ENCODE measurements around the gene NPR1.
"Not testable (repeated sequence)": the region's sequence is repeated elsewhere in the genome, so short reads cannot be mapped to it uniquely, and the experiment has no call there.

The NPR1 gene

DNA sequence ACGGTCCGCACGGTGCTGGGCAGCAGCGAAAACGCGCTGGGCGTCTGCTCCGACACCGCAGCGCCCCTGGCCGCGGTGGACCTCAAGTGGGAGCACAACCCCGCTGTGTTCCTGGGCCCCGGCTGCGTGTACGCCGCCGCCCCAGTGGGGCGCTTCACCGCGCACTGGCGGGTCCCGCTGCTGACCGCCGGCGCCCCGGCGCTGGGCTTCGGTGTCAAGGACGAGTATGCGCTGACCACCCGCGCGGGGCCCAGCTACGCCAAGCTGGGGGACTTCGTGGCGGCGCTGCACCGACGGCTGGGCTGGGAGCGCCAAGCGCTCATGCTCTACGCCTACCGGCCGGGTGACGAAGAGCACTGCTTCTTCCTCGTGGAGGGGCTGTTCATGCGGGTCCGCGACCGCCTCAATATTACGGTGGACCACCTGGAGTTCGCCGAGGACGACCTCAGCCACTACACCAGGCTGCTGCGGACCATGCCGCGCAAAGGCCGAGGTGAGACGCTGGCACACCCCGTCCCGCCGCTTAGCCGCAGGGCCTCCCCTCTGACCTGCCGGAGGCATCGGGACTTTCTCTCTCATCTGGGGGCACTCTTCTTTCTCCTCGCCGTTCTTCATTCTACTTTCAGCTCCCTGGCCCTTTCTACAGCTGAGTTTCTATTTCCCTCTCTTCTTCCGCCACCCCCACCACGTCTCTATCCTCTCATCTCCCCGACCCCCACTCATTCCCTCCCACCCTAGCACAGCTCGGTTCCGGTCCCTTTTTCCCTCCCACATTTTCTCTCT lies 1.0 kb downstream of the NPR1 start:
- peak in 1 of 2 donors; percentile 14 for DNase-seq (ENCODE audit: low read depth in 2 of 2)

DNA sequence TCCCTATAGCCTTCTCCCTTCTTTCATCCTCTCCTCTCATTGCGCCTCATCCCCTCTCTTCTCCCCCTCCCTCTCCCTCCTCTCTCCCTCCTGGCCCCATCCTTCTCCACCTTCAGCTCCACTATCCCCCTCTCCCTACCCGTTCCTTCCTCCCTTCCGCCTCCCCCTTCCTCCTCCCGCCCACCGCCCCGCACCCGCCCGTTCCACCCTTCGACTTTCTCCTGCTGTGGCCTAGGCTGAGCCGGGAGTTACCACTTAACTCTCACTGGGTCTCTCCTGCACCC lies 1.6 kb downstream of the NPR1 start:
- DNase-seq (ENCODE audit: low read depth in 2 of 2): no peak

DNA sequence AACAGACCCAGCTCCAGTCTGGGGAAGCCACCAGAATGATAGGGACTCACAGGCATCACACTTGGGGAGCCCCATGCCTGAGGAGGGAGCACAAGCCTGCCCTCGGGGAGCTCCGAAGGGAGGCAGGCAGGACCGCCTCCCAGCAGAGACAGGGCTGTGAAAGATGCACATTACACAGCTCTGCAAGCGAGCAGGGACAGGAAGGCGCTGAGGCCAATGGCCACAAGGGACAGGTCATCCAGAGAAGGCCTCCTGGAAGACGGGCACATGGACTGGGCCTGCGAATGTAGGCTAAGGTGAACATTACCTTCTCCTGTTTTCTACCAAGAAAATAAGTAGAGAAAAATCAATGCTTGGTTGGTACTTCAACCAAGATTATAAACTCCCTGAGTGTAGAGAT lies 4.2 kb downstream of the NPR1 start:
- no peak for DNase-seq (ENCODE audit: low read depth in 2 of 2)

DNA sequence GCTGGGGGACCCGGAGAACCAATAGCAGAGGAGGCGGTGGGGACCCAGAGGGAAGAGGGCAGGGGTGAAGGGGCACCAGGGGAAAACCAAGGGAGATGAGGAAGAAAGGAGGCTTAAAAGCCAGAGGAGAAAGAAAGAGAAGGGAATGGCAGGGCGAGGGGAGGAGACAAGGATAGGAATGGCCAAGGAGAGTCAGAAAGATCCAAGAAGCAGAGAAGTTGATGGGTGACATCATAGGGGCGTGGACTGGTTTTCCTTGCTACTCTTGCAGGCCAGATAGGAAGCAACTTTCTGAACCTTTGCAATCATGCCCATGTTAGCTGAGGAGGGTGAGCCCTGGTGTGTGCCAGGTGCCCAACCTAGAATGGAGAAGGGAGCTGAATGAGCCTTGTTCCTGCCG lies 5.4 kb downstream of the NPR1 start:
- no peak for DNase-seq (ENCODE audit: low read depth in 2 of 2)

DNA sequence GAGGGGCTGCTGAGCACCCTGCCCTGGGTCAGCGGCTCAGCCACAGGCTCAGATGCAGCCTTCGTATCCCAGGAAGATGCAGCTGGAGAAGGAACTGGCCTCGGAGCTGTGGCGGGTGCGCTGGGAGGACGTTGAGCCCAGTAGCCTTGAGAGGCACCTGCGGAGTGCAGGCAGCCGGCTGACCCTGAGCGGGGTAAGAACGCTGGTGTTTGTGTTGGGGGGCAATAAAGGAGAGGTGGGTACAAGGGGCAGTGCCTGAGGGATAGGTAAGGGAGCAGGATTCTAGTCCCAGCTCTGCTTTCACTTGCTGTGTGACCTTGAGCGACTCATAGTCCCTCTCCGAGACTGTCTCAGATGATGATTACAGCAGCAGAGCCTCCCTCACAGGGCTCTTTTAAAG lies 6.4 kb downstream of the NPR1 start:
- no peak for DNase-seq (ENCODE audit: low read depth in 2 of 2)

DNA sequence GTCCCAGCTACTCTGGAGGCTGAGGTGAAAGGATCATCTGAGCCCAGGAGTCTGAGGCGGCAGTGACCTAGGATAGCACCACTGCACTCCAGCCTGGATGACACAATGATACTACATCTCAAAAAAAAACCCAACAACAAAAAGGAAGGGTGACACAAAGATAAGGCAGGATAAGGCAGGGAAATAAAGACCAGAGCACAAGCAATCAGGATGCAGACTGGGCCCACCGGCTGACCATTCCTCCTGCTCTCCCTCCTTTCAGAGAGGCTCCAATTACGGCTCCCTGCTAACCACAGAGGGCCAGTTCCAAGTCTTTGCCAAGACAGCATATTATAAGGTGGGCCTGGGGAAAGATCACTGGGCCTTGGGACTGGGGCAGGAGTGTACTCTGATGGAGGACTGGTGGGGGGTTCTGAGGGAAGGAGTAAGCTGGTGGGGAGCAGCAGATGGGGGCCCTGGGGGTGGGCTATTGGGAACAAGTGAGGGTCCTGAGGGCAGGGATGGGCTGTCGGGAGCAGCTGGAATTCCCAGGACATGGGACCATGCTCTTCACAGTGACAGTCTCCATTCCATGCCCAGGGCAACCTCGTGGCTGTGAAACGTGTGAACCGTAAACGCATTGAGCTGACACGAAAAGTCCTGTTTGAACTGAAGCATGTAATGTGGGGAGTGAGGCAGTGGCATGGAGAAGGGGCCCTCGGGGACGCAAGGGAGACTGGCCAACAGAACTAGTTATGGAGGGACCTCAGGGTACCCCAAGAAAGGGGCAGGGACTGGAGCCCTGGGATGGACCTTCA lies 7.3 kb downstream of the NPR1 start:
- DNase-seq (ENCODE audit: low read depth in 2 of 2): no peak

DNA sequence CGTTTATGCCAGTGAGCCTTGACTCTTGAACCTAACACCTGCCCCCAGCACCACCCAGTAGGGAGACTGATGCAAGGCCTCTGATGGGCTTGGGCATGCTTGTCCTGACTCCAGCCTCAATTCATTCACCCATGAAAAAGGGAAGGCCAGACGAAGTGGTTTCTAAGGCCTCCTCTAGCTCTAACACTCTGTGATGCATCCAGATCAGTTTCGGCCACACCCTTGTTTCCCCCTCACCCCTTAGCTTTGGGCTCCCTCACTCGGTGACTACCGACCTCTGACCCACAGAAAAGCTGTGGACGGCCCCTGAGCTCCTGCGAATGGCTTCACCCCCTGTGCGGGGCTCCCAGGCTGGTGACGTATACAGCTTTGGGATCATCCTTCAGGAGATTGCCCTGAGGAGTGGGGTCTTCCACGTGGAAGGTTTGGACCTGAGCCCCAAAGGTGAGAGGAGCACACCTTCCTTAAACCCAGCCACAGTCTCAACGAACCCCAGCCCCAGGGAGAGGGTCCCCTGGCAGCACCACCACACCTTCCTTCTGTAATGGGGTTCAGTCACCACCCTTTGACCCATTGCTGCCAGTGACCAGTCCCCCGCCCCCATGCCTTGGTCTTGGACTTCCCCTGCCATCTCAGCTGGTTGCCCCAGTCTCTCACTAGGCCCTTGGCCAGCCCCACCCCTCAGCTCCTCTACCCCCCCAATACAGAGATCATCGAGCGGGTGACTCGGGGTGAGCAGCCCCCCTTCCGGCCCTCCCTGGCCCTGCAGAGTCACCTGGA lies 9.0 kb downstream of the NPR1 start:
- DNase-seq (ENCODE audit: low read depth in 2 of 2): no peak

DNA sequence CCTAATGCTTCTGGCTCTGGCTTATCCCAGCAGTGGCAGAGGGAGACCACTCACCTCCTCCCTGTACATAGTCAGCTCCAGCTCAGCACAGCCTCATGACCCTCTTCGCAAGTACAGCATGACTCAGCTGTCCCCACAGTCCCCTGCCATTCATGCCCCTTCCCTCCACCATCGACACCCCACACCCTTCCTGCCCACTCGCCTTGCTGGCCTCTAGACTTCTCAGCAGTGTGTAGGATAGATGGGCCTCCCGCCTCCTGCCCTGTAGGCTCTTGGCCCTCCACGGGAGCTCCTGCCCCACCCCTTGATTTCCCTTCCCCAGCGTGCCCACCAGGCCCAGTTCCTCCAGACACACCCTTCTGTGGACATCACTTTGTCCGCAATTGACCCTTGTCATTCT lies 9.8 kb downstream of the NPR1 start:
- no peak for DNase-seq (ENCODE audit: low read depth in 2 of 2)

DNA sequence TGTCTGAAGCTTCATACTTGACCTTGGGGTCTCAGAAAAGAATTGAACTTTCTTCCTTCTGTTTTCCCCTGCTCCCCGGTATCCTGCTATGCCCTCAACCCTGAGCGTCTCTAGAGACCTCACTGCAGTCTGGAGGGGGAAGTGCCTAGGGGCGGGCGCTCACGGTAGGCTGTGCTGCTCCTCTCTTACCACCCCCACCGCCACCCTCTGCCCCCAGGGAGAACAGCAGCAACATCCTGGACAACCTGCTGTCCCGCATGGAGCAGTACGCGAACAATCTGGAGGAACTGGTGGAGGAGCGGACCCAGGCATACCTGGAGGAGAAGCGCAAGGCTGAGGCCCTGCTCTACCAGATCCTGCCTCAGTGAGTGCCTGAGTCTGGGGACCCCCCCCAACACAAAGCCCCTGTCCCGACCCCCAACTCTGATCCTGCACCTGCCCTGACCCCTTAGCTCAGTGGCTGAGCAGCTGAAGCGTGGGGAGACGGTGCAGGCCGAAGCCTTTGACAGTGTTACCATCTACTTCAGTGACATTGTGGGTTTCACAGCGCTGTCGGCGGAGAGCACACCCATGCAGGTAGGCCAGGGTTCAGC lies 10.3 kb downstream of the NPR1 start:
- no peak for DNase-seq (ENCODE audit: low read depth in 2 of 2)

DNA sequence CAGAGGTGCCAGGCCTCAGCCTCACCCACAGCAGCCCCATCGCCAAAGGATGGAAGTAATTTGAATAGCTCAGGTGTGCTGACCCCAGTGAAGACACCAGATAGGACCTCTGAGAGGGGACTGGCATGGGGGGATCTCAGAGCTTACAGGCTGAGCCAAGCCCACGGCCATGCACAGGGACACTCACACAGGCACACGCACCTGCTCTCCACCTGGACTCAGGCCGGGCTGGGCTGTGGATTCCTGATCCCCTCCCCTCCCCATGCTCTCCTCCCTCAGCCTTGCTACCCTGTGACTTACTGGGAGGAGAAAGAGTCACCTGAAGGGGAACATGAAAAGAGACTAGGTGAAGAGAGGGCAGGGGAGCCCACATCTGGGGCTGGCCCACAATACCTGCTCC lies 15.0 kb downstream of the NPR1 start:
- DNase-seq (ENCODE audit: low read depth in 2 of 2): no peak

DNA sequence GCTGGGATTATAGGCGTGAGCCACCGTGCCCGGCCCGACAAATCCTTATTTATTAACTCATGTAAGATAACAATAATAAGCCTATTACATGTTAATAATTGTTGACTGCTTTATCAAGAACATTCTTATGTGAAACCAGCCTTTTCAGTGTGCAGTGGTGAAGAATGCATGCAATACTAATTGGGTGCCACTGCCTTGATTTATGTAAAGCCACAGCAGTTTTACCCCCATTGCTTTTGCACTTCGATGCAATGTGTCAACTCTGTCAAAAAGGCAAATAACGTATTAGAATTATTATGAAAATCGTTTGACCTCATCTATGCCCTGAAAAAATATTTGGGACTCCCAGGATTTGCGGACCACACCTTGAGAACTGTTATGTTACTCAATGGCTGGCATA lies 18.3 kb downstream of the NPR1 start:
- DNase-seq (ENCODE audit: low read depth in 2 of 2): no peak

DNA sequence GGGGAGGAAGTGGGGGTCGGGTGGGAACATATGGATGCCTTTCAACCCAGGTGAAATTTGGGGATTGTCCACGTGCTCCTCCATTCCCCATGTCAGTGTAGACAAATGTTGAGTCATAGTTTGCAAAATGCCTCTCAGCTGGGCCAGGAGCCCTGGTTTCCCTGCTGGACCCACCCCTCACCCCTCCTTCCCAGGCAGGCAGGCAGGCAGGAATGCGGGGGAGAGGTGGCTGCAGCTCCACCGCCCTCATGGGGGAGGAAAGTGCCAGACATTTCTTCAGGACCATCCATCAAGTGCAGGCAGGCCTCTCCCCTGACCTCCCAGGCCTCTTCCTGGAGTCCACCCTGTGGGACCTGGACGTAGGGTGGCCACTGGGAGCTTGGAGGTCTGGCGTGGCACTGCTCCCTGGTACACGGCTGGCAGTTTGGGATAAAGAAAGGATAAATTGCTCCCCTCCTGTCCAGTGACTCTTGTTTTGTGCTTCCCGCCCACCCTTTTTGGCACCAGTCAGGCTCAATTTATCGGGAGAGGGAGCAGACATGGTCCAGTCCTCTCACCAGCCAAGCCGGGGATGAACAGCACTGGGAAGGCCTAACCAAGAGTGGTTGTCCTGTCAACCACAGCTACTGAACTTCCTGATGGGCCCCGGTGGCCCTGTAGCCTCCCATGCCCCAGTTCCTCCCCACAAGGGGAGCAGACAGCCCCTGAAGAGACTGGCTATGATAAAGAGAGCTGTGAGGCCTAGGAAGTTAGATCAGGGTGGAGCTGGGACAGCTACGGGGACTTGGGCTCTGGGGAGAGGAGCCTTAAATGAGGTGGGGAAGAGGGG lies 18.9 kb downstream of the NPR1 start:
- no peak for DNase-seq (ENCODE audit: low read depth in 2 of 2)

DNA sequence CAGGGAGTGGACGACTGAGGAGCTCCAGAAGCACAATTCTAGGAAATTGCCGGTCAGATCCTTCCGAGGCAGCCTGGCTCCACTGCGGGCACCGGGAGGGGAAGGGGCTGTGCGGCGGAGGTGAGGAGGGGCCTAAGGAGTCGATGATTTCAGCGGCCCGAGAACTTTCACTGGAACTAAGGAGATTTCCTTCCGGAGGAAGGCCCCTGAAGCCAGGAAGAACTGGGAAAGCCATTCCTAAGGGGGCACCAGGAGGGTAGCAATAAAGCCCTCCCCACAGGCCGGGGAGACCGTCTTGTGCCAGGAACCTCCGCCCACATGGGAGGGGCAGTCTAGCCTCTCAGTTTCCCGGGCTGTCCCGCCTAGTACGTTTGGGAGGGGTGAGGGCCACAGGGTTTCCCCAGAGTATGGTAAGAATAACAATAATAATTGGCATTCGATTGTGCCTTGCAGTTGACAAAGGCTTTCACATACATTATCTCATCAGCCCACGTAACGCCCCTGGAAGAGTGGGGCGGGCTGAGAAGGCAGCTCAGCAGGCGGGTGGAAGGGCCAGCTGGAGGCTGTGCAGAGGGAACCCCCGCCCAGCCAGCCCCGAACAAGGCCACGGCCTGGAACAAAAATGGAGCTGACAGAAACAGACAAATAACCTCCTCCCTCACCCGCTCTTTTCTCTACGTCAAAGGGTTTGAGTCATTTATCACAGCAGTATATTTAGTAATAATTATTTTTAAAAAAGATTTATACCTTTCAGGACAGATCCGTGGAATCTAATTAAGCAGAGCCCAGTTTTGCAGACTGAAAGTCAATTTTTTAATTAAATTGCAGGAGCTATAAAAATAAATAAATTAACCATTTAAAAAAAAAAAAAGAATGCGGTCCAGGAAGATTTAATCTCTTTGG lies 19.8 kb downstream of the NPR1 start:
- DNase-seq (ENCODE audit: low read depth in 2 of 2): no peak

DNA sequence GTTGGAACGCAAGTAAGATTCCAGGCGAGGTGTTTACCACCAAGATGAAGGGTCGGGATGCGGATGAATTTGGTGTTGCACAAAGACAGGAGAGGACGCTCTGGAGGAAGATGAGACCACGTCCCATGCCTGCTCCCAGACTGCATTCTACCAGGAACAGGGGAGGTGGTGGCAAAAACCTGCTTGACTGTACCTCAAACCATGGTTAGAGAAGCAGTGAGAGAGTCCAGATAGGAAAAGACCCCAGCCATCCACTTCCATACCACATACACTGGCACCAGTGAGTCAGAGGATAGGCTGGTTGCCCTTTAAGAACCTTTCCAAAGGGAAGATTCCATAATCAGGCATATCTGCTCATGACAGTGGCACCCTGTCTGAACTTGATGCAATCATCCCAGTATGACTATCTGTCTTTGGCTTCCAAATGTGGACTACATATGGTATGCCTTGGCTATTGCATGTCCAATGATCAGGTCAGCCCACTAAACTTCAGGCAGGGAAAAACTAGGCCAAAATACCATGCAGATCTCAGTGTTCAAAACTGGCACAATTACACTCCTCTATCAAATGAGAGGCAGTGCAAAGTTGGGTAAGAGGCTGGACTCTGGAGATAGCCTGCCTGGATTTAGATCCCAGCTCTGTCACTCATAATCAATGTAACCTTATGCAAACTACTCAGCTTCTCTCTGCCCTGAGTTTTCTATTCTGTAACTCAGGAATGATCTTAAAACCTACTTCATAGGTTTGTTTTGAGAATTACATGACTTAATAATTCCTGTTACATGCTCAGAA lies 20.6 kb downstream of the NPR1 start:
- DNase-seq (ENCODE audit: low read depth in 2 of 2): no peak

DNA sequence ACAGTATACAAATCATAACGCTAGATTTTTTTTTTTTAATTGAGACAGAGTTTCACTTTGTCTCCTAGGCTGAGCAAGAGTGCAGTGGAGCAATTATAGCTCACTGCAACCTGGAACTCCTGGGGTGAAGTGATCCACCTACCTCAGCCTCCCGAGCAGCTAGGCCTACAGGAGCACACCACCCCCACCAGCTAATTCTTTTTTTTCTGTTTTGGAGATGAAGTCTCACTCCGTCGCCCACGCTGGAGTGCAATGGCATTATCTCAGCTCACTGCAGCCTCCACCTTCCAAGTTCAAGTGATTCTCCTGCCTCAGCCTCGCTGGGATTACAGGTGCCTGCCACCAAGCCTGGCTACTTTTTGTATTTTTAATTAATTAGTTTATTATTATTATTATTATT lies 21.3 kb downstream of the NPR1 start:
- no peak for DNase-seq (ENCODE audit: low read depth in 2 of 2)

DNA sequence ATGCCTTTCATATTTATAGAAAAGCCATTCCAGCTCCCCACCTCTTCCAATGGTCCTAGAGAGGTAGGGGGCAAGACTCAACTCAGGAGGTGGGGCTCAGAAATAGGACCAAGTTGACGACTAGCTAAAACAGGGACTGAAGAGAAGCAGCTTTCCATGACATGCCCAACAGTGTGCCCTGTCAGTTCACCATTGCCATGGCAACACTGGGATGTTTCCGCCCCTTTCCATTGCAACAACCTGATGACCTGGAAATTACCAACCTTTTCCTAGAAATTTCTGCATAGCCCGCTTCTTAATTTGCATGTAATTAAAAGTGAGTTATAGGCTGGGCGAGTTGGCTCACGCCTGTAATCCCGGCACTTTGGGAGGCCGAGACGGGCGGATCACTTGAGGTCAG lies 27.0 kb downstream of the NPR1 start:
- no peak for DNase-seq (ENCODE audit: low read depth in 2 of 2)

DNA sequence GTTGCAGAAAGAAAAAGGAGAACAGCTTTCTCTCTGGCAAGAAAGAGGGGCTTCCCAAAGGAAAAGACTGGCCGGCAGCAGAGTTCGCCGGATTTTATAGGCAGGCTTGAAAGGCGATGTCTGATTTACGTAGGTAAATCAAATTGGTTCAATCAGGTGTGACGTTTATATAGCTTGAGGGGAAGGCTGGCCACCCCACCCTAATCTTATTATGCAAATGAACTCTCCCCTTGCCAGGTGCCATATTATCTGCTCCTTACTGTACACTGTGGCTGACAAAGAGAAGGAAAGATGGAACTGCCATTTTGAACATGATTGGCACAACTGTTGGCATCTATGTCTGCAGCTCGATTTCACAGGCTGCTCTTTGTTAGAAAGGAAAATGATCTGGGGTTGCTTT lies 32.5 kb downstream of the NPR1 start:
- no peak for DNase-seq (ENCODE audit: low read depth in 2 of 2)

DNA sequence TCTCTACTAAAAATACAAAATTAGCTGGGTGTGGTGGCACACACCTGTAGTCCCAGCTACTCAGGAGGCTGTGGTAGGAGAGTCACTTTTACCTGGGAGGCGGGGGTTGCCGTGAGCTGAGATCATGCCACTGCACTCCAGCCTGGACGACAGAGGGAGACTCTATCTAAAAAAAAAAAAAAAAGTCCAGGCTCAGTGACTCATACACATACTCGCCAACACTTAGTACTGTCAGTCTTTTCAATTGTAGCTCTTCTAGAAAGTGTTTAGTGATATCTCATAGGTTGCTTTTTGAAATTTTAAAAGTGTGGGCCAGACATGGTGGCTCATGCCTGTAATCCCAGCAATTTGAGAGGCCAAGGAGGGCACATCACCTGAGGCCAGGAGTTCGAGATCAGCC lies 37.7 kb downstream of the NPR1 start:
- not testable (repeated sequence) for DNase-seq (ENCODE audit: low read depth in 2 of 2)

DNA sequence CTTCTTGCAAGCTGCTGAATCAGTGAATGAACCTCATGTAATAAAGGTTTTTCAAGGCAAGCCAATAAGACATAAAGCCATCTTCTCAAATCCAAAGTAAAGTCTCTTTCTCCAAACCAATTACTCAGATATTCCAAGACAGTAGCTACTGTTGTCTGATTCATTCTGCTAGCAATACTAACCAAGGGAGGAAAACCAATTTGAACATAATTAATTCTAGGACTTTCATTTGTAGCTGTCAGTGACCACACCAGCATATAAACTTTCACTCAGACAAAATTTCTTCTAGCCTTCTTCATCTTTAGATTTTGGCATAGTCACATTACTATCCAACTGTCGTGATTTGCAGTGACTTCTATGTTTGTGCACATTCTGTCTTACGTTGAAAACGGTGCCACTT lies 38.8 kb downstream of the NPR1 start:
- no peak for DNase-seq (ENCODE audit: low read depth in 2 of 2)

DNA sequence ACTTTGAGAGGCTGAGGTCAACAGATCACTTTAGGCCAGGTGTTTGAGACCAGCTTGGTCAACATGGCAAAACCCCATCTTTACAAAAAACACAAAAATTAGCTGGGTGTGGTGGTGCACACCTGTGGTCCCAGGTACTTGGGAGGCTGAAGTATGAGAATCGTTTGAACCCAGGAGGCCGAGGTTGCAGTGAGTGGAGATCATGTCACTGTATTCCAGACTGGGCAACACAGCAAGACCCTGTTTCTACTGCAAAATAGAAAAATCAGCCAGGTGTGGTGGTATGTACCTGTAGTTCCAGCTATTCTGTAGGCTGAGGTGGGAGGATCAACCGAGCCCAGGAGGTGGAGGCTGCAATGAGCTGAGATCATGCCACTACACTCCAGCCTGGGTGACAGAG lies 45.2 kb downstream of the NPR1 start:
- DNase-seq (ENCODE audit: low read depth in 2 of 2): no peak

Data from stimulated activated CD8-positive, alpha-beta memory T cell treated with anti-CD3 and anti-CD28 coated beads, Interleukin-7, amount 100 ng/mL, for 4 hours (primary cell).